HL-60 (cell line): ENCODE measurements around the gene RNF111.

Source experiments
- DNase-seq, 2 experiments: peaks; one replicate each; pipeline ENCODE4 v3.0.0-alpha.2; 2010 to 2020; ENCODE audit warnings: low read depth in 1 of 2, low spot score in 1 of 2
- H3K27ac ChIP-seq: fragments of 250-450 bp; sonication (Bioruptor Pico); replicated peaks from 2 replicates; pipeline ENCODE4 v1.5.1; 2020; ENCODE audit warnings: mild to moderate bottlenecking, moderate library complexity
- H3K27me3 ChIP-seq: fragments of 250-450 bp; sonication (Bioruptor Pico); 2 replicates; pipeline ENCODE4 v1.5.1; 2021; ENCODE audit warnings: mild to moderate bottlenecking, moderate library complexity; ENCODE audit not compliant: insufficient read depth, poor library complexity, severe bottlenecking
- H3K4me3 ChIP-seq: replicated peaks from 2 replicates; pipeline ENCODE4 v1.5.1; 2011; ENCODE audit warnings: mild to moderate bottlenecking, control low read depth, low read length; ENCODE audit not compliant: insufficient read depth
- CTCF ChIP-seq: IDR thresholded peaks from one replicate; pipeline ENCODE4 v1.5.1; 2011; ENCODE audit warnings: low read length, control low read depth, inconsistent platforms; ENCODE audit not compliant: insufficient read depth
- GABPA ChIP-seq: IDR thresholded peaks from 2 replicates; pipeline ENCODE4 v1.6.1; 2012; ENCODE audit warnings: low read depth
- POLR2AphosphoS5 ChIP-seq: IDR thresholded peaks from 2 replicates; pipeline ENCODE4 v1.6.1; 2012; ENCODE audit warnings: low read depth
- SPI1 ChIP-seq: IDR thresholded peaks from 2 replicates; pipeline ENCODE4 v1.6.1; 2012; ENCODE audit warnings: low read depth, mild to moderate bottlenecking, borderline replicate concordance
- TF ChIP-seq, protein P1 (sequence below): IDR thresholded peaks from 2 replicates; pipeline ENCODE4 v1.6.1; 2012; ENCODE audit warnings: low read depth; ENCODE audit not compliant: insufficient replicate concordance

Gene RNF111

GRCh38 chr15:59022188-59022587 lies 34.7 kb downstream of the RNF111 start:
- TF ChIP-seq, protein P1, sequence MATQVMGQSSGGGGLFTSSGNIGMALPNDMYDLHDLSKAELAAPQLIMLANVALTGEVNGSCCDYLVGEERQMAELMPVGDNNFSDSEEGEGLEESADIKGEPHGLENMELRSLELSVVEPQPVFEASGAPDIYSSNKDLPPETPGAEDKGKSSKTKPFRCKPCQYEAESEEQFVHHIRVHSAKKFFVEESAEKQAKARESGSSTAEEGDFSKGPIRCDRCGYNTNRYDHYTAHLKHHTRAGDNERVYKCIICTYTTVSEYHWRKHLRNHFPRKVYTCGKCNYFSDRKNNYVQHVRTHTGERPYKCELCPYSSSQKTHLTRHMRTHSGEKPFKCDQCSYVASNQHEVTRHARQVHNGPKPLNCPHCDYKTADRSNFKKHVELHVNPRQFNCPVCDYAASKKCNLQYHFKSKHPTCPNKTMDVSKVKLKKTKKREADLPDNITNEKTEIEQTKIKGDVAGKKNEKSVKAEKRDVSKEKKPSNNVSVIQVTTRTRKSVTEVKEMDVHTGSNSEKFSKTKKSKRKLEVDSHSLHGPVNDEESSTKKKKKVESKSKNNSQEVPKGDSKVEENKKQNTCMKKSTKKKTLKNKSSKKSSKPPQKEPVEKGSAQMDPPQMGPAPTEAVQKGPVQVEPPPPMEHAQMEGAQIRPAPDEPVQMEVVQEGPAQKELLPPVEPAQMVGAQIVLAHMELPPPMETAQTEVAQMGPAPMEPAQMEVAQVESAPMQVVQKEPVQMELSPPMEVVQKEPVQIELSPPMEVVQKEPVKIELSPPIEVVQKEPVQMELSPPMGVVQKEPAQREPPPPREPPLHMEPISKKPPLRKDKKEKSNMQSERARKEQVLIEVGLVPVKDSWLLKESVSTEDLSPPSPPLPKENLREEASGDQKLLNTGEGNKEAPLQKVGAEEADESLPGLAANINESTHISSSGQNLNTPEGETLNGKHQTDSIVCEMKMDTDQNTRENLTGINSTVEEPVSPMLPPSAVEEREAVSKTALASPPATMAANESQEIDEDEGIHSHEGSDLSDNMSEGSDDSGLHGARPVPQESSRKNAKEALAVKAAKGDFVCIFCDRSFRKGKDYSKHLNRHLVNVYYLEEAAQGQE = no peak
- TF ChIP-seq SPI1 (no peak), POLR2AphosphoS5 (no peak), GABPA (no peak), CTCF (no peak)
- Histone ChIP-seq H3K27me3 (no peaks in the 10 kb centered on the region), H3K27ac (no peak overlapping the region), H3K4me3 (no peak overlapping the region)
- DNase-seq = no peak

GRCh38 chr15:59026207-59026606 lies 38.7 kb downstream of the RNF111 start:
- TF ChIP-seq CTCF (no peak), GABPA (no peak)
- TF ChIP-seq, protein P1 = no peak
- Histone ChIP-seq H3K27me3 (no peaks in the 10 kb centered on the region), H3K4me3 (no peak overlapping the region), H3K27ac (no peak overlapping the region)
- DNase-seq = no peak

- TF ChIP-seq GABPA (no peak), CTCF (no peak)
- Histone ChIP-seq H3K27ac (no peak overlapping the region), H3K4me3 (no peak overlapping the region), H3K27me3 (no peaks in the 10 kb centered on the region)
- DNase-seq = no peak
Observed at GRCh38 chr15:59028387-59028955, 41.0 kb downstream of the RNF111 start.

GRCh38 chr15:59029554-59029953 lies 42.1 kb downstream of the RNF111 start:
- TF ChIP-seq SPI1 = no peak
- no peak for TF ChIP-seq CTCF
- TF ChIP-seq, protein P1 = no peak
- no peak for TF ChIP-seq POLR2AphosphoS5
- no peak for TF ChIP-seq GABPA

More at GRCh38 chr15:59029554-59029953, 42.1 kb downstream of the RNF111 start:
- DNase-seq = no peak
- no peak overlapping the region for H3K27ac ChIP-seq
- H3K27me3 ChIP-seq = no peaks in the 10 kb centered on the region
- H3K4me3 ChIP-seq = no peak overlapping the region
